GM20000 (cell line): ENCODE results near the gene ESAM.
A peak's percentile ranks its signal among the peaks of the same experiment; 100 is the strongest.

Experiments used
- DNase-seq: peaks from one replicate; pipeline ENCODE4 v3.0.0; 2012; ENCODE audit warnings: low spot score
- TF ChIP-seq, protein P1 (sequence below): IDR thresholded peaks from 2 replicates; pipeline ENCODE4 v1.5.1; 2012; ENCODE audit warnings: mild to moderate bottlenecking, control low read depth; ENCODE audit errors: extremely low read depth, missing control alignments

The ESAM gene

DNA sequence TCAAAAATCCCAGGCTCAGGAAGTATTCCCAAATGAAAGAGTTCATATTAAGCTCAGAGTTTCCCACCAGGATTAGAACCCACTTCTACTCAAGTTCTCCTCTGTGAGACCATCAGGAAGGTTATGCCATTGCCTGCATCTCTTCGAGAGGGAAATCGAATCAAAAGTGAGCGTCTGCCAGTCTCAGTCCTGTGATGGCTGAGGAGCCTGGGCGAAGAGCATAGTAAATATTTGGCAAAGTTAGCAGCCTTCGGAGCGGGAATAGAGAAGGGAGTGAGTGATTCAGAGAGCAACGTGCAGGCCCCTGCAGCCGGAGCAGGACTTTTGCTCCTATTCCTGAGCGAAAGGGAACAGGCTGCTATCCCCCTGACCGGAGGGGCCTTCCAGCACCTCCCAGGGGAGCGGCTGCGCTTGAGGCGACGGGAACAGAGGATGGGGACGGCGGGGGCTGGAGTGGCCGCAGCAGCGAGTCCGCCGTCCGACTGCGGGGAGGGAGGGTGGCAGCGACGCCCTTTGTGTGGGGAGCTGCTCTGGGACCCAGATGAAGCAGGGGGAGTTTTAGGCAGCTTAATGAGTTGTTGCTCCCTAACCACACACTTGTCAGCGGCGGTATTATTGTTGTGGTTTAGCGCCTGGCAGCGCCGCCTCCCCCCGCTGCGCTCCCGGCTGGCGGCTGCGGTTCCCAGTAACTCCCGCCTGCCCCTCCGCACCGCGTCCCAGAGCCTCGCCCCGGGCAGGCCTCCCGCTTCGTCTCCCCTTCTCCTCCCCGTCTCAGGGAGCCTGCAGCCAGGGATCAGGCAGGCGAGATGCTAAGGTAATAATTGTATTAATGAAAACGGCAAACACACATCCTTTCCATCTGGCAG is 44.1 kb downstream of the ESAM start:
- DNase-seq, result no peak
- TF ChIP-seq, protein P1, sequence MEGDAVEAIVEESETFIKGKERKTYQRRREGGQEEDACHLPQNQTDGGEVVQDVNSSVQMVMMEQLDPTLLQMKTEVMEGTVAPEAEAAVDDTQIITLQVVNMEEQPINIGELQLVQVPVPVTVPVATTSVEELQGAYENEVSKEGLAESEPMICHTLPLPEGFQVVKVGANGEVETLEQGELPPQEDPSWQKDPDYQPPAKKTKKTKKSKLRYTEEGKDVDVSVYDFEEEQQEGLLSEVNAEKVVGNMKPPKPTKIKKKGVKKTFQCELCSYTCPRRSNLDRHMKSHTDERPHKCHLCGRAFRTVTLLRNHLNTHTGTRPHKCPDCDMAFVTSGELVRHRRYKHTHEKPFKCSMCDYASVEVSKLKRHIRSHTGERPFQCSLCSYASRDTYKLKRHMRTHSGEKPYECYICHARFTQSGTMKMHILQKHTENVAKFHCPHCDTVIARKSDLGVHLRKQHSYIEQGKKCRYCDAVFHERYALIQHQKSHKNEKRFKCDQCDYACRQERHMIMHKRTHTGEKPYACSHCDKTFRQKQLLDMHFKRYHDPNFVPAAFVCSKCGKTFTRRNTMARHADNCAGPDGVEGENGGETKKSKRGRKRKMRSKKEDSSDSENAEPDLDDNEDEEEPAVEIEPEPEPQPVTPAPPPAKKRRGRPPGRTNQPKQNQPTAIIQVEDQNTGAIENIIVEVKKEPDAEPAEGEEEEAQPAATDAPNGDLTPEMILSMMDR, result no peak

DNA sequence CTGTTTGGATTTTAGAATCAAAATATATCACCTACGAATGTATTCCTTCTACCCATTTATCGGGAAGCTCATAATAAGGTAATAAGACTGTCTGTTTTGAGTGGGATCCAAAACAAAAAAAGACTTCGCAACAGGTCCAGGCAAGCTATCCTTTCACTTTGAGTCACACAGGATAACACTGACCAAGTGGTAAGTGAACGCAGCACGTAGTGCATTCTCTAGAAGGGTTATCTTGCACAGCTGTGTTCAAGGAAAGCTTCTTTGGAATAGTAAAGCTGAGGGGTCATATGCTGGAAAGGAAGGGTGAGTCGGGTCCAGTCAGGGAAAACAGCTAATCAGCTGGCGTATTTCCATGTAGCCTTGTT is 44.7 kb downstream of the ESAM start:
- DNase-seq, result peak; percentile 63

DNA sequence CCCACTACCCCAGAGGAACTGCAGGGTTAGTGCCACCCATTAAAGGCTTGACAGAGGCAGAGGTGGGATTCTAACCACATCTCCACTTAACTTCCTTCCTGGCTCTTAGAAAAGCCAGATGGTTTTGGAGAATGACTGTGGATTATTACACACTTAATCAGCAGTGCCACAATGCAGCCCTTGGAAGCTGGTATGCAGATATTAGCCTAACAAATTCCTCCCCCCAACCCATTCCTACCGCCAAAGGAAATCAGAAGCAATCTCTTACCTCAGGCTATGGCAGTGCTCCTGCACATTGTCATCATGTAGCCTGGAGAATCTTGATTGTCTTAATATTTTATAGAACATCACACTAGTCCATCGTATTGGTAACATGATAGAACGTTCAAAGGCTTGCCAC is 45.5 kb downstream of the ESAM start:
- no peak for DNase-seq
- TF ChIP-seq, protein P1, result no peak

More for the DNA sequence above, 44.7 kb downstream of the ESAM start:
- TF ChIP-seq, protein P1, result no peak

DNA sequence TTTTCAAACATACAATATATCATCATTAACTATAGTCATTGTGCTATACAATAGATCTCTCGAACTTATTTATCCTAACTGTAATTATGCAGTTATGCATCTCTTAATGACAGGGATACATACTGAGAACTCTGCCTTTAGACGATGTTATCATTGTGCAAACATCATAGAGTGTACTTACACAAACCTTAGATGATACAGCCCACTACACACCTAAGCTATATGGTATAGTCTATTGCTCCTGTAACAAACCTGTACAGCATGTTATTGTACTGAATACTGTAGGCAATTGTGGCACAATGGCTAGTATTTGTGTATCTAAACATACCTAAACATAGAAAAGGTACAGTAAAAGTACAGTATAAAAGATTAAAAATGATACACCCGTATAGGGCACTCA is 49.7 kb downstream of the ESAM start:
- TF ChIP-seq, protein P1, result no peak
- DNase-seq, result no peak

DNA sequence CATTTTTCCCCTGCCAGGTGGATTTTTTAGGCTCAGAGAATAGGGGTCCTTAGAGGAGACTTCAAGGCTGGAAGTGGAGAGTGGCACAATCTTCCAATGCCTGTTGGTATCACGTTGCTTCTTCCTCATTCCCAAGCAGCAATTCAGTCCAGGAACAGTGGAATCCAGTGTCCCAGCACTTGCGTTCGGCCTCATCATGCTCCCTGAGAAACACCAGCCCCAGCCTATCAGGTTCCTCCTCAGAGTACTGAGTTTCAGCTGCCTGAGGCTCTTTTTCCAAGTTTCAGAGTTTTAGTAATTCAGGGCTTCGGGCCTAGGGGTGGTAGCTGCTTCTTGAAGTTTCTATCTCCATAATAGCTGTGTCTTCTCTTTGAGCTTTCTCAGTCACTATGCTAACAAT is 54.3 kb downstream of the ESAM start:
- no peak for DNase-seq
- TF ChIP-seq, protein P1, result no peak
